MV-4-11 (cell line): ENCODE results near the gene MPC2.
A peak's percentile ranks its signal among the peaks of the same experiment; 100 is the strongest.

Experiments
- DNase-seq: peaks from one replicate; lab custom pipeline; 2025; lab: John Stamatoyannopoulos, UW

Gene MPC2

GRCh38 chr1:167936930-167937708 is at the start of gene MPC2:
TSS of gene MPC2 (minus strand) at chr1:167937072. CDS start at chr1:167935841, 1,231 bp downstream.
- peak; percentile 51 for DNase-seq

- DNase-seq, result no peak
Observed at GRCh38 chr1:167984886-167985489, 48.1 kb upstream of the MPC2 start.

GRCh38 chr1:167983797-167984420 is 47.0 kb upstream of the MPC2 start:
- no peak for DNase-seq

GRCh38 chr1:167981933-167982332 is 45.1 kb upstream of the MPC2 start:
- DNase-seq, result no peak

- no peak for DNase-seq
Observed at GRCh38 chr1:167977245-167977644, 40.4 kb upstream of the MPC2 start.

GRCh38 chr1:167974698-167975097 is 37.8 kb upstream of the MPC2 start:
- DNase-seq, result no peak

GRCh38 chr1:167973832-167974231 is 37.0 kb upstream of the MPC2 start:
- no peak for DNase-seq

GRCh38 chr1:167968569-167968968 is 31.7 kb upstream of the MPC2 start:
- no peak for DNase-seq

GRCh38 chr1:167966050-167966449 is 29.2 kb upstream of the MPC2 start:
- DNase-seq, result no peak

- DNase-seq, result no peak
Observed at GRCh38 chr1:167964646-167965045, 27.8 kb upstream of the MPC2 start.

GRCh38 chr1:167957710-167958109 is 20.8 kb upstream of the MPC2 start:
- no peak for DNase-seq

GRCh38 chr1:167955915-167956314 is 19.0 kb upstream of the MPC2 start:
- DNase-seq, result no peak

- peak; percentile 12 for DNase-seq
Observed at GRCh38 chr1:167950569-167950968, 13.7 kb upstream of the MPC2 start.

GRCh38 chr1:167949785-167950184 is 12.9 kb upstream of the MPC2 start:
- DNase-seq, result no peak

GRCh38 chr1:167947733-167948132 is 10.9 kb upstream of the MPC2 start:
- DNase-seq, result no peak

GRCh38 chr1:167943541-167943940 is 6.7 kb upstream of the MPC2 start:
- no peak for DNase-seq

GRCh38 chr1:167940264-167940663 is 3.4 kb upstream of the MPC2 start:
- no peak for DNase-seq

GRCh38 chr1:167938080-167938636 is 1.3 kb upstream of the MPC2 start:
- DNase-seq, result no peak

- no peak for DNase-seq
Observed at GRCh38 chr1:167937709-167938010, 788 bp upstream of the MPC2 start.

- peak; percentile 96 for DNase-seq
Observed at GRCh38 chr1:167936068-167936929, 573 bp downstream of the MPC2 start, which contains the start of gene DCAF6. TSS of gene DCAF6 (plus strand) at chr1:167936683. CDS start at chr1:167936912, 229 bp downstream.

GRCh38 chr1:167935216-167936067 is 1.4 kb downstream of the MPC2 start:
- DNase-seq, result peak; percentile 49
